Brain microvascular endothelial cell (primary cell): Measurements from ENCODE around the gene CYREN.

Source experiments
- DNase-seq: peaks from one replicate; pipeline ENCODE4 v3.0.0-alpha.2; 2020
- H3K27ac ChIP-seq: fragments of 250-450 bp; sonication (Bioruptor Pico); 2 replicates; pipeline ENCODE4 v1.5.1; 2020; ENCODE audit warnings: mild to moderate bottlenecking, moderate library complexity
- H3K27me3 ChIP-seq: fragments of 250-450 bp; sonication (Bioruptor Pico); replicated peaks from 2 replicates; pipeline ENCODE4 v1.5.1; 2020; ENCODE audit warnings: mild to moderate bottlenecking
- H3K36me3 ChIP-seq: fragments of 250-450 bp; sonication (Bioruptor Pico); replicated peaks from 2 replicates; pipeline ENCODE4 v1.5.1; 2020; ENCODE audit warnings: mild to moderate bottlenecking
- H3K4me3 ChIP-seq: 2 replicates; pipeline ENCODE4 v1.5.1; 2011; ENCODE audit warnings: low read depth, mild to moderate bottlenecking, control low read depth, low read length, moderate library complexity
- CTCF ChIP-seq: IDR thresholded peaks from 2 replicates; pipeline ENCODE4 v1.5.1; 2011; ENCODE audit warnings: low read depth, mild to moderate bottlenecking, moderate library complexity, low read length, control low read depth, inconsistent platforms; ENCODE audit errors: missing control alignments
- in situ Hi-C: cut with HindIII; loops from 2 replicates; pipeline ENCODE4 v1.10.0; 2017; ENCODE audit warnings: low sequenced_read_pairs, low pct_ligation_motif_present

The CYREN gene

GRCh38 chr7:135211179-135211945 lies 40.9 kb upstream of the CYREN start, which contains the start of gene WDR91:
TSS of gene WDR91 (minus strand) at chr7:135211526. CDS start at chr7:135211502, 24 bp downstream.
- Histone ChIP-seq H3K4me3 (peak within 1 kb of the TSS; percentile 89), H3K27ac (peak within 1 kb of the TSS; percentile 30), H3K27me3 (no peaks in the 10 kb centered on the region), H3K36me3 (no peaks in the 10 kb centered on the region)
- DNase-seq: peak; percentile 90
- in situ Hi-C loops: no loop called here
- TF ChIP-seq CTCF: peak; percentile 7

- H3K27me3 ChIP-seq: no peaks in the 10 kb centered on the region
- H3K27ac ChIP-seq: peak overlapping the region; percentile 23
- no peaks in the 10 kb centered on the region for H3K36me3 ChIP-seq
- no peak for DNase-seq
- in situ Hi-C loops: no loop called here
- H3K4me3 ChIP-seq: peak overlapping the region; percentile 89
- TF ChIP-seq CTCF: no peak
These were observed 40.3 kb upstream of the CYREN start for GRCh38 chr7:135210888-135211178.

GRCh38 chr7:135209225-135209834 lies 38.8 kb upstream of the CYREN start:
- DNase-seq: no peak
- no peak for TF ChIP-seq CTCF
- in situ Hi-C loops: no loop called here
- Histone ChIP-seq H3K27me3 (no peaks in the 10 kb centered on the region), H3K27ac (no peak overlapping the region), H3K4me3 (no peak overlapping the region), H3K36me3 (no peaks in the 10 kb centered on the region)

GRCh38 chr7:135208102-135208793 lies 37.7 kb upstream of the CYREN start:
- no peak overlapping the region for H3K27ac ChIP-seq
- no peaks in the 10 kb centered on the region for H3K27me3 ChIP-seq
- no peak for DNase-seq
- no peak for TF ChIP-seq CTCF
- no peaks in the 10 kb centered on the region for H3K36me3 ChIP-seq
- H3K4me3 ChIP-seq: no peak overlapping the region
- in situ Hi-C loops: no loop called here

GRCh38 chr7:135207406-135208101 lies 37.0 kb upstream of the CYREN start:
- in situ Hi-C loops: no loop called here
- Histone ChIP-seq H3K27ac (no peak overlapping the region), H3K36me3 (no peaks in the 10 kb centered on the region), H3K4me3 (no peak overlapping the region), H3K27me3 (no peaks in the 10 kb centered on the region)
- DNase-seq: no peak
- no peak for TF ChIP-seq CTCF
